IMR-90 (cell line): ENCODE measurements around the gene KCNQ1. TPM values are rescaled to one million over a fixed set of nuclear protein-coding genes. Genes with fewer than 3 reads are reported as not detected.

Experiments
- ATAC-seq: fragments of 200-7000 bp; cut with Tn5 transposase; 2 replicates; pipeline ENCODE4 v1.9.1; 2020; ENCODE audit warnings: low read depth, mild to moderate bottlenecking, moderate library complexity
- BruUV-seq: library from RNA; stranded (reverse); fragments of 400-500 nt; replicated peaks from 2 replicates; lab custom pipeline; 2021; lab: Mats Ljungman, UMichigan
- CTCF ChIA-PET: fragments of 300-600 bp; formaldehyde crosslinking; extraction: SDS; loops from one replicate; lab custom pipeline; 2021; ENCODE audit warnings: antibody characterized with exemption; lab: Yijun Ruan, JAX
- POLR2A ChIA-PET: fragments of 300-600 bp; sonication (Branson Sonifier 250); formaldehyde crosslinking; loops from one replicate; lab custom pipeline; 2022; ENCODE audit warnings: antibody characterized with exemption; ENCODE audit not compliant: unreplicated experiment; lab: Charles Lee
- DNase-seq: peaks from one replicate; pipeline ENCODE4 v3.0.0; 2013
- H2AFZ ChIP-seq: replicated peaks from 2 replicates; pipeline ENCODE3; 2013; ENCODE audit warnings: low read length, mild to moderate bottlenecking; ENCODE audit not compliant: poor library complexity
- H2AK5ac ChIP-seq: 2 replicates; pipeline ENCODE4 v1.6.1; 2013; ENCODE audit warnings: low read depth, low read length, inconsistent platforms
- H2AK9ac ChIP-seq: replicated peaks from 2 replicates; pipeline ENCODE3; 2013; ENCODE audit warnings: mild to moderate bottlenecking, low read depth, low read length, moderate library complexity; ENCODE audit not compliant: poor library complexity
- H2BK120ac ChIP-seq: 2 replicates; pipeline ENCODE4 v1.6.1; 2013; ENCODE audit warnings: low read depth, low read length, inconsistent platforms
- H2BK15ac ChIP-seq: 3 replicates; pipeline ENCODE4 v1.6.1; 2013; ENCODE audit warnings: low read depth, low read length, inconsistent platforms
- H2BK20ac ChIP-seq: 2 replicates; pipeline ENCODE4 v1.6.1; 2013; ENCODE audit warnings: low read depth, mild to moderate bottlenecking, inconsistent platforms, low read length, moderate library complexity
- H2BK5ac ChIP-seq: 2 replicates; pipeline ENCODE4 v1.6.1; 2013; ENCODE audit warnings: mild to moderate bottlenecking, low read depth, low read length, inconsistent platforms; ENCODE audit not compliant: poor library complexity, severe bottlenecking
- H3K14ac ChIP-seq: replicated peaks from 2 replicates; pipeline ENCODE4 v1.6.1; 2013; ENCODE audit warnings: low read depth, low read length, inconsistent platforms
- H3K18ac ChIP-seq: 2 replicates; pipeline ENCODE4 v1.6.1; 2013; ENCODE audit warnings: low read depth, low read length, control low read depth
- H3K23ac ChIP-seq: 2 replicates; pipeline ENCODE4 v1.6.1; 2013; ENCODE audit warnings: low read depth, low read length, inconsistent platforms
- H3K27ac ChIP-seq: 2 replicates; pipeline ENCODE4 v1.5.1; 2013; ENCODE audit warnings: mild to moderate bottlenecking, control low read depth, low read length; ENCODE audit not compliant: insufficient read depth
- H3K27me3 ChIP-seq: 2 replicates; pipeline ENCODE4 v1.6.1; 2013; ENCODE audit warnings: low read length; ENCODE audit not compliant: control insufficient read depth, insufficient read depth
- H3K36me3 ChIP-seq: 2 replicates; pipeline ENCODE4 v1.6.1; 2013; ENCODE audit warnings: low read length, mixed read lengths; ENCODE audit not compliant: control insufficient read depth, insufficient read depth
- H3K4ac ChIP-seq: 2 replicates; pipeline ENCODE4 v1.6.1; 2013; ENCODE audit warnings: low read depth, low read length, inconsistent platforms
- H3K4me1 ChIP-seq: 2 replicates; pipeline ENCODE4 v1.6.1; 2013; ENCODE audit warnings: low read length, mixed read lengths; ENCODE audit not compliant: control insufficient read depth, insufficient read depth
- H3K4me2 ChIP-seq: 2 replicates; pipeline ENCODE4 v1.6.1; 2013; ENCODE audit warnings: low read depth, mild to moderate bottlenecking, control low read depth, low read length, moderate library complexity
- H3K4me3 ChIP-seq: 2 replicates; pipeline ENCODE4 v1.5.1; 2013; ENCODE audit warnings: low read depth, mild to moderate bottlenecking, control low read depth, low read length, moderate library complexity; ENCODE audit not compliant: insufficient read depth
- H3K56ac ChIP-seq: 2 replicates; pipeline ENCODE4 v1.6.1; 2013; ENCODE audit warnings: low read length, inconsistent platforms; ENCODE audit not compliant: insufficient read depth; ENCODE audit errors: extremely low read depth
- H3K79me1 ChIP-seq, 2 experiments: 2 replicates each; pipeline ENCODE4 v1.6.1; 2013; ENCODE audit warnings: low read length in 2 of 2, inconsistent platforms in 1 of 2, low read depth in 1 of 2
- H3K9ac ChIP-seq: 2 replicates; pipeline ENCODE4 v1.6.1; 2013; ENCODE audit warnings: low read depth, low read length, control low read depth
- H3K9me1 ChIP-seq: 2 replicates; pipeline ENCODE4 v1.6.1; 2013; ENCODE audit warnings: low read length, inconsistent platforms; ENCODE audit not compliant: insufficient read depth
- H3K9me3 ChIP-seq: 2 replicates; pipeline ENCODE4 v1.6.1; 2013; ENCODE audit warnings: low read length; ENCODE audit not compliant: control insufficient read depth, insufficient read depth
- H4K20me1 ChIP-seq: 2 replicates; pipeline ENCODE4 v1.6.1; 2013; ENCODE audit warnings: low read length, inconsistent platforms; ENCODE audit not compliant: insufficient read depth
- H4K5ac ChIP-seq: 2 replicates; pipeline ENCODE4 v1.6.1; 2013; ENCODE audit warnings: mild to moderate bottlenecking, low read depth, low read length, control low read depth
- H4K8ac ChIP-seq, 2 experiments: 2 replicates each; pipeline ENCODE4 v1.6.1; 2013; ENCODE audit warnings: low read depth in 2 of 2, low read length in 2 of 2, control low read depth in 1 of 2, inconsistent platforms in 1 of 2
- H4K91ac ChIP-seq: 2 replicates; pipeline ENCODE4 v1.6.1; 2013; ENCODE audit warnings: low read depth, low read length, inconsistent platforms; ENCODE audit not compliant: insufficient read depth
- FOS ChIP-seq: fragments of 150-350 bp; IDR thresholded peaks from 2 replicates; pipeline ENCODE4 v1.6.1; 2016; ENCODE audit warnings: low read depth, low read length
- MAZ ChIP-seq: IDR thresholded peaks from 2 replicates; pipeline ENCODE4 v1.6.1; 2012; ENCODE audit warnings: low read depth, mild to moderate bottlenecking, low read length, improper control_type of control experiment, moderate library complexity, borderline replicate concordance
- MXI1 ChIP-seq: IDR thresholded peaks from 2 replicates; pipeline ENCODE4 v1.6.1; 2012; ENCODE audit warnings: low read depth, mild to moderate bottlenecking, low read length, moderate library complexity, borderline replicate concordance
- NFE2L2 ChIP-seq: fragments of 150-350 bp; IDR thresholded peaks from 2 replicates; pipeline ENCODE4 v1.6.1; 2016; ENCODE audit warnings: low read depth, mild to moderate bottlenecking, low read length
- POLR2A ChIP-seq: IDR thresholded peaks from 2 replicates; pipeline ENCODE4 v1.6.1; 2012; ENCODE audit warnings: mild to moderate bottlenecking, low read depth, low read length
- RAD21 ChIP-seq: IDR thresholded peaks from 2 replicates; pipeline ENCODE4 v1.6.1; 2012; ENCODE audit warnings: low read length, improper control_type of control experiment
- RCOR1 ChIP-seq: IDR thresholded peaks from 2 replicates; pipeline ENCODE4 v1.6.1; 2012; ENCODE audit warnings: mild to moderate bottlenecking, low read length, improper control_type of control experiment; ENCODE audit not compliant: insufficient replicate concordance
- RFX5 ChIP-seq: IDR thresholded peaks from 2 replicates; pipeline ENCODE4 v1.8.0; 2012; ENCODE audit warnings: low read depth, mild to moderate bottlenecking, low read length, moderate library complexity
- SMC3 ChIP-seq: fragments of 150-350 bp; IDR thresholded peaks from 2 replicates; pipeline ENCODE4 v1.6.1; 2016; ENCODE audit warnings: low read depth, mild to moderate bottlenecking, antibody characterized with exemption, low read length, moderate library complexity
- WGBS, 2 experiments: methylation state at CpG; one replicate each; pipeline versions ENCODE4 v1.1.5 to v1.1.7; 2013; ENCODE audit warnings: missing lambda C conversion rate in 2 of 2; ENCODE audit not compliant: insufficient read length in 1 of 2; ENCODE audit errors: extremely low coverage in 2 of 2; 5-methylcytosine and 5-hydroxymethylcytosine counted together
- dilution Hi-C: fragments of 300-500 bp; cut with HindIII; formaldehyde crosslinking; loops from one replicate; pipeline ENCODE4 v1.14.3; 2018; ENCODE audit warnings: low sequenced_read_pairs; ENCODE audit not compliant: unreplicated experiment
- in situ Hi-C: fragments of 300-500 bp; cut with MboI; formaldehyde crosslinking; loops from 3 replicates; pipeline ENCODE4 v1.14.3; 2019; ENCODE audit warnings: low sequenced_read_pairs, inconsistent platforms, mixed read lengths
- intact Hi-C: fragments of 100-400 bp; cut with micrococcal nuclease; formaldehyde crosslinking; loops from 2 replicates; pipeline ENCODE4 v1.10.0; 2022
- polyA plus RNA-seq, 3 experiments: library from polyadenylated mRNA; depleted of rRNA; stranded (reverse); fragments of >200 nt; gene quantifications; 2 replicates each; pipeline ENCODE4 v1.2.3, GENCODE V29; 2012; ENCODE audit warnings: low replicate concordance in 1 of 3
- total RNA-seq: library from RNA; depleted of rRNA; stranded (reverse); fragments of >200 nt; gene quantifications from 2 replicates; pipeline ENCODE4 v1.2.3, GENCODE V29; 2012
- TF ChIP-seq, protein P1 (sequence below): fragments of 150-350 bp; IDR thresholded peaks from 2 replicates; pipeline ENCODE4 v1.6.1; 2016; ENCODE audit warnings: low read depth, mild to moderate bottlenecking, low read length, moderate library complexity, borderline replicate concordance
- TF ChIP-seq, protein P2 (sequence below): conservative IDR thresholded peaks from 2 replicates; pipeline ENCODE4 v1.5.1; 2012; ENCODE audit warnings: mild to moderate bottlenecking, low read depth, low read length, improper control_type of control experiment
- TF ChIP-seq, protein P3 (sequence below): fragments of 150-350 bp; IDR thresholded peaks from 2 replicates; pipeline ENCODE4 v1.6.1; 2017; ENCODE audit warnings: mild to moderate bottlenecking, antibody characterized with exemption, low read length, low read depth

KCNQ1 gene
- total and polyA plus RNA-seq, 2 of the 4 experiments (the other 2 are of a cell fraction) = 0.07 TPM; not detected in 1

GRCh38 chr11:2724653-2725367 lies 280.0 kb downstream of the KCNQ1 start:
- DNase-seq = no peak
- Histone ChIP-seq H3K4me2 (no peak overlapping the region), H3K4me1 (peaks cover 3% of the 10 kb centered on the region; the same call in 1 of the 2 replicates), H4K5ac (no peak overlapping the region), H2BK5ac (no peak overlapping the region), H3K9me1 (no peaks in the 10 kb centered on the region), H2BK120ac (no peak overlapping the region), H3K9ac (no peak overlapping the region), H2AFZ (no peak overlapping the region), H3K23ac (no peak overlapping the region), H4K20me1 (no peaks in the 10 kb centered on the region), H2AK9ac (peak overlapping the region; percentile 26), H3K79me1 (no peaks in the 10 kb centered on the region), H3K27me3 (peaks cover 54% of the 10 kb centered on the region), H3K56ac (no peak overlapping the region), H3K14ac (no peak overlapping the region), H3K9me3 (peaks cover 9% of the 10 kb centered on the region), H3K18ac (no peak overlapping the region), H3K4me3 (no peak overlapping the region), H4K91ac (no peak overlapping the region), H3K27ac (no peak overlapping the region), H3K4ac (no peak overlapping the region), H2BK20ac (no peak overlapping the region), H2BK15ac (no peak overlapping the region), H2AK5ac (no peak overlapping the region), H3K36me3 (no peaks in the 10 kb centered on the region), H4K8ac (no peak overlapping the region)
- in situ Hi-C loops = no loop called here
- dilution Hi-C loops = no loop called here
- no peak for ATAC-seq
- ChIA-PET POLR2A (no interaction called here), CTCF (no interaction called here)
- no TSS peak for BruUV-seq
- no peak for TF ChIP-seq MAZ
- no peak for TF ChIP-seq RFX5
- TF ChIP-seq, protein P1, sequence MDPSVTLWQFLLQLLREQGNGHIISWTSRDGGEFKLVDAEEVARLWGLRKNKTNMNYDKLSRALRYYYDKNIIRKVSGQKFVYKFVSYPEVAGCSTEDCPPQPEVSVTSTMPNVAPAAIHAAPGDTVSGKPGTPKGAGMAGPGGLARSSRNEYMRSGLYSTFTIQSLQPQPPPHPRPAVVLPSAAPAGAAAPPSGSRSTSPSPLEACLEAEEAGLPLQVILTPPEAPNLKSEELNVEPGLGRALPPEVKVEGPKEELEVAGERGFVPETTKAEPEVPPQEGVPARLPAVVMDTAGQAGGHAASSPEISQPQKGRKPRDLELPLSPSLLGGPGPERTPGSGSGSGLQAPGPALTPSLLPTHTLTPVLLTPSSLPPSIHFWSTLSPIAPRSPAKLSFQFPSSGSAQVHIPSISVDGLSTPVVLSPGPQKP = no peak
- TF ChIP-seq, protein P2, sequence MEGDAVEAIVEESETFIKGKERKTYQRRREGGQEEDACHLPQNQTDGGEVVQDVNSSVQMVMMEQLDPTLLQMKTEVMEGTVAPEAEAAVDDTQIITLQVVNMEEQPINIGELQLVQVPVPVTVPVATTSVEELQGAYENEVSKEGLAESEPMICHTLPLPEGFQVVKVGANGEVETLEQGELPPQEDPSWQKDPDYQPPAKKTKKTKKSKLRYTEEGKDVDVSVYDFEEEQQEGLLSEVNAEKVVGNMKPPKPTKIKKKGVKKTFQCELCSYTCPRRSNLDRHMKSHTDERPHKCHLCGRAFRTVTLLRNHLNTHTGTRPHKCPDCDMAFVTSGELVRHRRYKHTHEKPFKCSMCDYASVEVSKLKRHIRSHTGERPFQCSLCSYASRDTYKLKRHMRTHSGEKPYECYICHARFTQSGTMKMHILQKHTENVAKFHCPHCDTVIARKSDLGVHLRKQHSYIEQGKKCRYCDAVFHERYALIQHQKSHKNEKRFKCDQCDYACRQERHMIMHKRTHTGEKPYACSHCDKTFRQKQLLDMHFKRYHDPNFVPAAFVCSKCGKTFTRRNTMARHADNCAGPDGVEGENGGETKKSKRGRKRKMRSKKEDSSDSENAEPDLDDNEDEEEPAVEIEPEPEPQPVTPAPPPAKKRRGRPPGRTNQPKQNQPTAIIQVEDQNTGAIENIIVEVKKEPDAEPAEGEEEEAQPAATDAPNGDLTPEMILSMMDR = no peak
- TF ChIP-seq, protein P3, sequence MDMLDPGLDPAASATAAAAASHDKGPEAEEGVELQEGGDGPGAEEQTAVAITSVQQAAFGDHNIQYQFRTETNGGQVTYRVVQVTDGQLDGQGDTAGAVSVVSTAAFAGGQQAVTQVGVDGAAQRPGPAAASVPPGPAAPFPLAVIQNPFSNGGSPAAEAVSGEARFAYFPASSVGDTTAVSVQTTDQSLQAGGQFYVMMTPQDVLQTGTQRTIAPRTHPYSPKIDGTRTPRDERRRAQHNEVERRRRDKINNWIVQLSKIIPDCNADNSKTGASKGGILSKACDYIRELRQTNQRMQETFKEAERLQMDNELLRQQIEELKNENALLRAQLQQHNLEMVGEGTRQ = no peak
- TF ChIP-seq SMC3 = no peak
- no peak for TF ChIP-seq NFE2L2
- no peak for TF ChIP-seq POLR2A
- TF ChIP-seq FOS = no peak
- TF ChIP-seq RCOR1 = no peak
- no peak for TF ChIP-seq RAD21
- no peak for TF ChIP-seq MXI1
- intact Hi-C loops = no loop called here
- 69% methylated on average over 14 of the region's 20 CpGs; no CpG with 5 or more reads in 1 of the 2 experiments for WGBS, 2 experiments
